Endothelial cell of umbilical vein (primary cell): ENCODE data around the gene LRP3. TPM values are rescaled to one million over a fixed set of nuclear protein-coding genes. Genes with fewer than 3 reads are reported as not detected.

Experiments
- BruUV-seq: library from RNA; stranded (reverse); fragments of 400-500 nt; replicated peaks from 2 replicates; lab custom pipeline; 2021; lab: Mats Ljungman, UMichigan
- CTCF ChIA-PET: fragments of 300-600, 350-600 bp; sonication (Branson Sonifier 250); formaldehyde crosslinking; loops from one replicate; lab custom pipeline; 2021; ENCODE audit warnings: antibody characterized with exemption, inconsistent platforms; lab: Charles Lee
- POLR2A ChIA-PET: fragments of 300-600, 350-600 bp; sonication (Branson Sonifier 250); formaldehyde crosslinking; loops from one replicate; lab custom pipeline; 2021; ENCODE audit warnings: antibody characterized with exemption, inconsistent platforms; lab: Charles Lee
- DNase-seq: peaks from one replicate; pipeline ENCODE4 v3.0.0-alpha.2; 2011; ENCODE audit warnings: low read depth, low spot score
- FAIRE-seq: peaks from 2 replicates; lab custom pipeline; 2011; peaks lifted over from hg19 to GRCh38; lab: Jason Lieb, UNC
- H2AFZ ChIP-seq: 2 replicates; pipeline ENCODE4 v1.6.0; 2012; ENCODE audit warnings: low read depth, low read length, control low read depth, inconsistent platforms
- H3K27ac ChIP-seq: 2 replicates; pipeline ENCODE4 v1.5.1; 2011; ENCODE audit warnings: low read depth, mild to moderate bottlenecking, control low read depth, low read length, moderate library complexity; ENCODE audit not compliant: insufficient read depth
- H3K27me3 ChIP-seq, 2 experiments: 2 replicates each; pipeline versions ENCODE4 v1.6.0 to v1.6.1; 2011; ENCODE audit warnings: low read length in 2 of 2, mixed read lengths in 1 of 2; ENCODE audit not compliant: control insufficient read depth in 2 of 2, insufficient read depth in 2 of 2
- H3K36me3 ChIP-seq, 2 experiments: 2 replicates in 1 of 2; 3 replicates in 1 of 2; pipeline ENCODE4 v1.5.1; 2011; ENCODE audit warnings: low read length in 2 of 2, mild to moderate bottlenecking in 1 of 2, moderate library complexity in 1 of 2; ENCODE audit not compliant: control insufficient read depth in 2 of 2, insufficient read depth in 2 of 2; ENCODE audit errors: extremely low read depth in 1 of 2
- H3K4me1 ChIP-seq: 3 replicates; pipeline ENCODE4 v1.5.1; 2011; ENCODE audit warnings: mild to moderate bottlenecking, low read length; ENCODE audit not compliant: control insufficient read depth, insufficient read depth; ENCODE audit errors: extremely low read depth
- H3K4me2 ChIP-seq: 2 replicates; pipeline ENCODE4 v1.6.1; 2011; ENCODE audit warnings: low read length, control low read depth, mixed read lengths; ENCODE audit not compliant: insufficient read depth
- H3K4me3 ChIP-seq, 3 experiments: fragments of 200-600 bp in 1 of 3; sonication (generic), shearing (Covaris generic) in 1 of 3; replicated peaks in 1 of 3; 2 replicates each; pipeline ENCODE4 v1.5.1; 2011 to 2016; ENCODE audit warnings: control low read depth in 3 of 3, low read length in 3 of 3, mild to moderate bottlenecking in 2 of 3, inconsistent platforms in 1 of 3, low read depth in 1 of 3, moderate library complexity in 1 of 3; ENCODE audit not compliant: insufficient read depth in 1 of 3
- H3K79me2 ChIP-seq: 2 replicates; pipeline ENCODE4 v1.6.0; 2012; ENCODE audit warnings: low read length, inconsistent platforms; ENCODE audit not compliant: control insufficient read depth, insufficient read depth
- H3K9ac ChIP-seq: replicated peaks from 2 replicates; pipeline ENCODE3; 2011; ENCODE audit warnings: low read length, control low read depth; ENCODE audit not compliant: insufficient read depth; ENCODE audit errors: extremely low read depth
- H3K9me1 ChIP-seq: replicated peaks from 3 replicates; pipeline ENCODE4 v1.6.0; 2011; ENCODE audit warnings: mild to moderate bottlenecking, low read length; ENCODE audit not compliant: control insufficient read depth, insufficient read depth; ENCODE audit errors: extremely low read depth
- H3K9me3 ChIP-seq: replicated peaks from 2 replicates; pipeline ENCODE4 v1.5.1; 2012; ENCODE audit warnings: low read length, inconsistent platforms; ENCODE audit not compliant: control insufficient read depth, insufficient read depth
- H4K20me1 ChIP-seq: replicated peaks from 2 replicates; pipeline ENCODE3; 2011; ENCODE audit warnings: mild to moderate bottlenecking, low read length; ENCODE audit not compliant: control insufficient read depth, insufficient read depth; ENCODE audit errors: extremely low read depth
- CTCF ChIP-seq, 2 donors: IDR thresholded peaks; 1 replicate in 1 of 2; 2 replicates in 1 of 2; pipeline ENCODE4 v1.5.1; 2011; ENCODE audit warnings: low read length in 2 of 2, mild to moderate bottlenecking in 2 of 2, moderate library complexity in 2 of 2, control low read depth in 1 of 2, inconsistent platforms in 1 of 2, low read depth in 1 of 2; ENCODE audit not compliant: insufficient read depth in 1 of 2; ENCODE audit errors: extremely low read depth in 1 of 2
- EZH2 ChIP-seq: IDR thresholded peaks from 2 replicates; pipeline ENCODE4 v1.6.1; 2012; ENCODE audit warnings: borderline replicate concordance, low read depth, mild to moderate bottlenecking, moderate library complexity, low read length, inconsistent platforms; ENCODE audit not compliant: severe bottlenecking
- FOS ChIP-seq: IDR thresholded peaks from 2 replicates; pipeline ENCODE4 v1.6.1; 2011; ENCODE audit warnings: mild to moderate bottlenecking, low read length, moderate library complexity, borderline replicate concordance; ENCODE audit not compliant: insufficient read depth
- GATA2 ChIP-seq: IDR thresholded peaks from 2 replicates; pipeline ENCODE4 v1.7.0; 2011; ENCODE audit warnings: low read depth, mild to moderate bottlenecking, moderate library complexity, mixed read lengths, low read length; ENCODE audit not compliant: insufficient read length, insufficient read depth
- JUN ChIP-seq: IDR thresholded peaks from 2 replicates; pipeline ENCODE4 v1.6.1; 2011; ENCODE audit warnings: borderline replicate concordance, low read depth; ENCODE audit not compliant: insufficient read length, insufficient read depth
- MAX ChIP-seq: IDR thresholded peaks from 2 replicates; pipeline ENCODE4 v1.6.1; 2011; ENCODE audit not compliant: insufficient read depth, insufficient read length
- MYC ChIP-seq: IDR thresholded peaks from one replicate; pipeline ENCODE4 v1.6.1; 2011; ENCODE audit warnings: mild to moderate bottlenecking, low read depth, low read length
- POLR2A ChIP-seq: IDR thresholded peaks from 2 replicates; pipeline ENCODE4 v1.6.1; 2012; ENCODE audit warnings: low read depth, mild to moderate bottlenecking, control low read depth, low read length
- POLR2AphosphoS5 ChIP-seq: IDR thresholded peaks from 2 replicates; pipeline ENCODE4 v1.6.1; 2012; ENCODE audit warnings: low read depth, mild to moderate bottlenecking, control low read depth, low read length, moderate library complexity; ENCODE audit not compliant: insufficient read depth
- dilution Hi-C: fragments of 300-500 bp; cut with MboI; formaldehyde crosslinking; loops from one replicate; pipeline ENCODE4 v1.15.0; 2019; ENCODE audit warnings: low sequenced_read_pairs; ENCODE audit not compliant: extremely low pct_ligation_motif_present
- intact Hi-C: fragments of 100-400 bp; cut with micrococcal nuclease; formaldehyde crosslinking; loops from one replicate; pipeline ENCODE4 v1.10.0; 2022
- polyA plus RNA-seq, 4 experiments: library from polyadenylated mRNA; depleted of rRNA in 3 of 4; stranded (reverse) in 3 of 4; unstranded in 1 of 4; fragments of >200 nt; gene quantifications; 2 replicates each; pipeline versions ENCODE4 v1.2.1 to v1.2.3, GENCODE V29; 2011 to 2012; ENCODE audit warnings: missing spikeins in 1 of 4
- total RNA-seq: library from RNA; stranded (reverse); gene quantifications from 2 replicates; pipeline ENCODE4 v1.2.3, GENCODE V29; 2021

The LRP3 gene
- total and polyA plus RNA-seq, 2 donors (not counting 3 experiments of a cell fraction or from before 2014, with no cell fraction given), result 14.3 to 19.4 TPM

- no peaks in the 10 kb centered on the region for H3K36me3 ChIP-seq
- no peaks in the 10 kb centered on the region for H3K9me1 ChIP-seq
- POLR2A ChIA-PET, result no interaction called here
- H3K79me2 ChIP-seq, result no peaks in the 10 kb centered on the region
- peaks cover 3% of the 10 kb centered on the region for H3K4me1 ChIP-seq
- intact Hi-C loops (no loop called here), dilution Hi-C loops (no loop called here)
- no peak overlapping the region for H3K4me3 ChIP-seq
- DNase-seq, result no peak
- H2AFZ ChIP-seq, result no peak overlapping the region
- H3K27ac ChIP-seq, result no peak overlapping the region
- BruUV-seq, result no TSS peak
- H3K4me2 ChIP-seq, result no peak overlapping the region
- no peaks in the 10 kb centered on the region for H3K9me3 ChIP-seq
- no peak for FAIRE-seq
- no peaks in the 10 kb centered on the region for H4K20me1 ChIP-seq
- no peak for TF ChIP-seq MYC
- TF ChIP-seq CTCF (IDR thresholded peaks at IDR 0.05; ENCODE audit: extremely low read depth in 1 of 2, insufficient read depth in 1 of 2, low read depth in 1 of 2, low read length in 2 of 2), result no peak
- TF ChIP-seq FOS, result no peak
- TF ChIP-seq JUN, result no peak
- no peak for TF ChIP-seq POLR2A
- no peak for TF ChIP-seq POLR2AphosphoS5
- no peak for TF ChIP-seq MAX
- TF ChIP-seq GATA2, result no peak
- no peak for TF ChIP-seq EZH2
- no peak overlapping the region for H3K9ac ChIP-seq
- H3K27me3 ChIP-seq, result peaks cover 2 to 4% of the 10 kb centered on the region in 2 experiments
- CTCF ChIA-PET, result interaction anchor here (0.5 to 5.2 kb wide), 5 partner anchors 12 to 1855 kb away, joined by 3 to 43 read pairs (median 3); no protein-coding TSS in a partner anchor
These were observed 2.5 kb downstream of the LRP3 start for GRCh38 chr19:33196446-33197193.
